Liver (tissue), 3 donors: ENCODE data around the gene RSRC1.
"Not testable (repeated sequence)": the region's sequence is repeated elsewhere in the genome, so short reads cannot be mapped to it uniquely, and the experiment has no call there.

Source experiments
- FOXA1 ChIP-seq: IDR thresholded peaks from 2 replicates; pipeline ENCODE4 v1.6.1; 2016; ENCODE audit warnings: antibody characterized with exemption
- GABPA ChIP-seq, 2 donors: IDR thresholded peaks in 1 of 2; conservative IDR thresholded peaks in 1 of 2; 2 replicates each; pipeline ENCODE4 v1.6.1; 2016; ENCODE audit warnings: antibody characterized with exemption in 2 of 2, mild to moderate bottlenecking in 1 of 2, moderate library complexity in 1 of 2
- TAF1 ChIP-seq: conservative IDR thresholded peaks from 2 replicates; pipeline ENCODE4 v1.6.1; 2016; ENCODE audit warnings: antibody characterized with exemption, mild to moderate bottlenecking
- YY1 ChIP-seq: IDR thresholded peaks from 2 replicates; pipeline ENCODE4 v1.6.1; 2016; ENCODE audit warnings: antibody characterized with exemption, mild to moderate bottlenecking
- TF ChIP-seq, protein P1 (sequence below): fragments of 150-350 bp; IDR thresholded peaks from 2 replicates; pipeline ENCODE4 v1.5.1; 2017; ENCODE audit warnings: improper control_type of control experiment, low read depth, low read length; ENCODE audit not compliant: missing input control
- TF ChIP-seq, protein P2 (sequence below): IDR thresholded peaks from 2 replicates; pipeline ENCODE4 v1.6.1; 2016; ENCODE audit warnings: antibody characterized with exemption, mild to moderate bottlenecking
- donor health status: healthy.
- donor health status: healthy.

DNA sequence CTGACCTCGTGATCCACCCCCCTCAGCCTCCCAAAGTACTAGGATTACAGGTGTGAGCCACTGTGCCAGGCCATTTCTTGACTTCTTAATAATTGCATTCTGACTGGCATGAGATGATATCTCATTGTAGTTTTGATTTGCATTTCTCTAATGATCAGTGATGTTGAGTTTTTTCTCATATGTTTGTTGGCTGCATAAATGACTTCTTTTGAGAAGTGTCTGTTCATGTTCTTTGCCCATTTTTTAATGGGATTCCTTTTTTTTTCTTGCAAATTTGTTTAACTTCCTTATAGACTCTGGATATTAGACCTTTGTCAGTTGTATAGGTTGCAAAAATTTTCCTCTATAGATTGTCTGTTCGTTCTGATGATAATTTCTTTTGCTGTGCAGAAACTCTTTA lies 3.7 kb downstream of the RSRC1 start:
- TF ChIP-seq, protein P1, sequence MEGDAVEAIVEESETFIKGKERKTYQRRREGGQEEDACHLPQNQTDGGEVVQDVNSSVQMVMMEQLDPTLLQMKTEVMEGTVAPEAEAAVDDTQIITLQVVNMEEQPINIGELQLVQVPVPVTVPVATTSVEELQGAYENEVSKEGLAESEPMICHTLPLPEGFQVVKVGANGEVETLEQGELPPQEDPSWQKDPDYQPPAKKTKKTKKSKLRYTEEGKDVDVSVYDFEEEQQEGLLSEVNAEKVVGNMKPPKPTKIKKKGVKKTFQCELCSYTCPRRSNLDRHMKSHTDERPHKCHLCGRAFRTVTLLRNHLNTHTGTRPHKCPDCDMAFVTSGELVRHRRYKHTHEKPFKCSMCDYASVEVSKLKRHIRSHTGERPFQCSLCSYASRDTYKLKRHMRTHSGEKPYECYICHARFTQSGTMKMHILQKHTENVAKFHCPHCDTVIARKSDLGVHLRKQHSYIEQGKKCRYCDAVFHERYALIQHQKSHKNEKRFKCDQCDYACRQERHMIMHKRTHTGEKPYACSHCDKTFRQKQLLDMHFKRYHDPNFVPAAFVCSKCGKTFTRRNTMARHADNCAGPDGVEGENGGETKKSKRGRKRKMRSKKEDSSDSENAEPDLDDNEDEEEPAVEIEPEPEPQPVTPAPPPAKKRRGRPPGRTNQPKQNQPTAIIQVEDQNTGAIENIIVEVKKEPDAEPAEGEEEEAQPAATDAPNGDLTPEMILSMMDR: not testable (repeated sequence)
- not testable (repeated sequence) for TF ChIP-seq FOXA1; YY1; TAF1; GABPA (IDR thresholded peaks at IDR 0.05 in 1 of 2, conservative IDR thresholded peaks at IDR 0.05 in 1 of 2)
- TF ChIP-seq, protein P2, sequence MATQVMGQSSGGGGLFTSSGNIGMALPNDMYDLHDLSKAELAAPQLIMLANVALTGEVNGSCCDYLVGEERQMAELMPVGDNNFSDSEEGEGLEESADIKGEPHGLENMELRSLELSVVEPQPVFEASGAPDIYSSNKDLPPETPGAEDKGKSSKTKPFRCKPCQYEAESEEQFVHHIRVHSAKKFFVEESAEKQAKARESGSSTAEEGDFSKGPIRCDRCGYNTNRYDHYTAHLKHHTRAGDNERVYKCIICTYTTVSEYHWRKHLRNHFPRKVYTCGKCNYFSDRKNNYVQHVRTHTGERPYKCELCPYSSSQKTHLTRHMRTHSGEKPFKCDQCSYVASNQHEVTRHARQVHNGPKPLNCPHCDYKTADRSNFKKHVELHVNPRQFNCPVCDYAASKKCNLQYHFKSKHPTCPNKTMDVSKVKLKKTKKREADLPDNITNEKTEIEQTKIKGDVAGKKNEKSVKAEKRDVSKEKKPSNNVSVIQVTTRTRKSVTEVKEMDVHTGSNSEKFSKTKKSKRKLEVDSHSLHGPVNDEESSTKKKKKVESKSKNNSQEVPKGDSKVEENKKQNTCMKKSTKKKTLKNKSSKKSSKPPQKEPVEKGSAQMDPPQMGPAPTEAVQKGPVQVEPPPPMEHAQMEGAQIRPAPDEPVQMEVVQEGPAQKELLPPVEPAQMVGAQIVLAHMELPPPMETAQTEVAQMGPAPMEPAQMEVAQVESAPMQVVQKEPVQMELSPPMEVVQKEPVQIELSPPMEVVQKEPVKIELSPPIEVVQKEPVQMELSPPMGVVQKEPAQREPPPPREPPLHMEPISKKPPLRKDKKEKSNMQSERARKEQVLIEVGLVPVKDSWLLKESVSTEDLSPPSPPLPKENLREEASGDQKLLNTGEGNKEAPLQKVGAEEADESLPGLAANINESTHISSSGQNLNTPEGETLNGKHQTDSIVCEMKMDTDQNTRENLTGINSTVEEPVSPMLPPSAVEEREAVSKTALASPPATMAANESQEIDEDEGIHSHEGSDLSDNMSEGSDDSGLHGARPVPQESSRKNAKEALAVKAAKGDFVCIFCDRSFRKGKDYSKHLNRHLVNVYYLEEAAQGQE: not testable (repeated sequence)
